Kidney epithelial cell (primary cell): Measurements from ENCODE around the gene SYTL2. TPM values are rescaled to one million over a fixed set of nuclear protein-coding genes. Genes with fewer than 3 reads are reported as not detected.

ENCODE experiments used
- DNase-seq: peaks from one replicate; pipeline ENCODE4 v3.0.0-alpha.2; 2010; ENCODE audit warnings: low read depth
- H3K27me3 ChIP-seq: 2 replicates; pipeline ENCODE4 v1.6.0; 2011; ENCODE audit warnings: low read length; ENCODE audit not compliant: control insufficient read depth, insufficient read depth
- H3K36me3 ChIP-seq: 2 replicates; pipeline ENCODE4 v1.5.1; 2011; ENCODE audit warnings: low read length; ENCODE audit not compliant: control insufficient read depth, insufficient read depth
- H3K4me3 ChIP-seq: 2 replicates; pipeline ENCODE4 v1.5.1; 2011; ENCODE audit warnings: low read depth, mild to moderate bottlenecking, control low read depth, low read length
- CTCF ChIP-seq: IDR thresholded peaks from 2 replicates; pipeline ENCODE4 v1.5.1; 2011; ENCODE audit warnings: mild to moderate bottlenecking, moderate library complexity, low read length, control low read depth, inconsistent platforms; ENCODE audit not compliant: insufficient read depth, poor library complexity, severe bottlenecking
- total RNA-seq: library from RNA; depleted of rRNA; stranded (reverse); fragments of >200 nt; gene quantifications from 2 replicates; pipeline ENCODE4 v1.2.3, GENCODE V29; 2015

SYTL2 gene
- total RNA-seq, 1 donor from 2014 or later = 7.5 TPM

GRCh38 chr11:85835729-85836128 is 24.8 kb upstream of the SYTL2 start:
- H3K4me3 ChIP-seq = no peak overlapping the region
- DNase-seq = no peak
- no peaks in the 10 kb centered on the region for H3K36me3 ChIP-seq
- TF ChIP-seq CTCF = no peak
- no peaks in the 10 kb centered on the region for H3K27me3 ChIP-seq

- no peak overlapping the region for H3K4me3 ChIP-seq
- DNase-seq = no peak
- H3K36me3 ChIP-seq = no peaks in the 10 kb centered on the region
- TF ChIP-seq CTCF = no peak
- no peaks in the 10 kb centered on the region for H3K27me3 ChIP-seq
Measured at GRCh38 chr11:85835263-85835662, 24.3 kb upstream of the SYTL2 start.

GRCh38 chr11:85831050-85831449 is 20.1 kb upstream of the SYTL2 start:
- H3K36me3 ChIP-seq = no peaks in the 10 kb centered on the region
- TF ChIP-seq CTCF = no peak
- no peaks in the 10 kb centered on the region for H3K27me3 ChIP-seq
- no peak overlapping the region for H3K4me3 ChIP-seq
- no peak for DNase-seq

GRCh38 chr11:85829172-85829571 is 18.2 kb upstream of the SYTL2 start:
- no peak for DNase-seq
- no peak for TF ChIP-seq CTCF
- Histone ChIP-seq H3K36me3 (no peaks in the 10 kb centered on the region), H3K4me3 (no peak overlapping the region), H3K27me3 (no peaks in the 10 kb centered on the region)

GRCh38 chr11:85828640-85828978 is 17.7 kb upstream of the SYTL2 start:
- DNase-seq = no peak
- Histone ChIP-seq H3K36me3 (no peaks in the 10 kb centered on the region), H3K4me3 (no peak overlapping the region), H3K27me3 (no peaks in the 10 kb centered on the region)
- no peak for TF ChIP-seq CTCF

GRCh38 chr11:85827748-85828639 is 17.1 kb upstream of the SYTL2 start:
- Histone ChIP-seq H3K4me3 (no peak overlapping the region), H3K27me3 (no peaks in the 10 kb centered on the region), H3K36me3 (no peaks in the 10 kb centered on the region)
- TF ChIP-seq CTCF = no peak
- DNase-seq = peak; percentile 49
